ENCODE measurements around the gene PROB1. TPM values are rescaled to one million over a fixed set of nuclear protein-coding genes. Genes with fewer than 3 reads are reported as not detected.

The PROB1 gene
- total RNA-seq, 4 donors from 2014 or later, result 0.55 to 1.1 (median 0.60) TPM; not detected in 1

- TF ChIP-seq CTCF (IDR thresholded peaks at IDR 0.05) (no peak), POLR2A (IDR thresholded peaks at IDR 0.05) (no peak), POLR2AphosphoS5 (IDR thresholded peaks at IDR 0.05) (no peak), EP300 (IDR thresholded peaks at IDR 0.05; ENCODE audit: low read depth) (no peak)
- intact Hi-C loops (cut with DNase I; ENCODE audit: low total_unique reads), result no loop called here
- 82 to 87% methylated on average over 3 to 28 of the region's 28 CpGs for WGBS, 2 donors (ENCODE audit: low coverage in 1 of 2)
- Histone ChIP-seq H3K36me3 (no peaks in the 10 kb centered on the region), H3K27me3 (no peaks in the 10 kb centered on the region), H3K9me3 (no peaks in the 10 kb centered on the region), H3K4me1 (peaks cover 11 to 39% (median 32%) of the 10 kb centered on the region in 4 donors), H3K27ac (peak overlapping the region; percentile 35 to 68 (median 56)), H3K4me3 (no peak overlapping the region)
- DNase-seq, result peak; percentile 28
- in situ Hi-C loops (cut with MboI; ENCODE audit: low pct_ligation_motif_present in 1 of 4, low pct_unique_long_range_greater_than_20kb in 1 of 4, low sequenced_read_pairs in 3 of 4), result no loop called here
Observed at GRCh38 chr5:139381837-139382761, 12.8 kb downstream of the PROB1 start.

GRCh38 chr5:139379626-139380449 lies 15.1 kb downstream of the PROB1 start:
- peaks cover 9 to 31% (median 26%) of the 10 kb centered on the region in 4 donors for H3K4me1 ChIP-seq
- WGBS, 2 donors (ENCODE audit: low coverage in 1 of 2), result 91 to 100% methylated on average over 1 to 15 of the region's 15 CpGs
- TF ChIP-seq EP300 (IDR thresholded peaks at IDR 0.05; ENCODE audit: low read depth) (no peak), POLR2AphosphoS5 (IDR thresholded peaks at IDR 0.05) (no peak), CTCF (IDR thresholded peaks at IDR 0.05) (no peak), POLR2A (IDR thresholded peaks at IDR 0.05) (no peak)
- no peaks in the 10 kb centered on the region for H3K9me3 ChIP-seq
- H3K27ac ChIP-seq, result no peak overlapping the region
- intact Hi-C loops (cut with DNase I; ENCODE audit: low total_unique reads) (no loop called here), in situ Hi-C loops (cut with MboI; ENCODE audit: low pct_ligation_motif_present in 1 of 4, low pct_unique_long_range_greater_than_20kb in 1 of 4, low sequenced_read_pairs in 3 of 4) (no loop called here)
- no peak overlapping the region for H3K4me3 ChIP-seq
- no peaks in the 10 kb centered on the region for H3K36me3 ChIP-seq
- no peak for DNase-seq
- no peaks in the 10 kb centered on the region for H3K27me3 ChIP-seq

- H3K27me3 ChIP-seq, result no peaks in the 10 kb centered on the region
- in situ Hi-C loops (cut with MboI; ENCODE audit: low pct_ligation_motif_present in 1 of 4, low pct_unique_long_range_greater_than_20kb in 1 of 4, low sequenced_read_pairs in 3 of 4) (no loop called here), intact Hi-C loops (cut with DNase I; ENCODE audit: low total_unique reads) (no loop called here)
- 70 to 83% methylated on average over 2 to 13 of the region's 13 CpGs for WGBS, 2 donors (ENCODE audit: low coverage in 1 of 2)
- no peak overlapping the region for H3K27ac ChIP-seq
- H3K4me1 ChIP-seq, result peaks cover 12 to 26% (median 24%) of the 10 kb centered on the region in 4 donors
- H3K4me3 ChIP-seq, result no peak overlapping the region
- H3K9me3 ChIP-seq, result no peaks in the 10 kb centered on the region
- no peaks in the 10 kb centered on the region for H3K36me3 ChIP-seq
- peak; percentile 2 for DNase-seq
- TF ChIP-seq POLR2A (IDR thresholded peaks at IDR 0.05) (no peak), CTCF (IDR thresholded peaks at IDR 0.05) (no peak), EP300 (IDR thresholded peaks at IDR 0.05; ENCODE audit: low read depth) (no peak), POLR2AphosphoS5 (IDR thresholded peaks at IDR 0.05) (no peak)
Observed at GRCh38 chr5:139378941-139379361, 16.0 kb downstream of the PROB1 start.

Measured in transverse colon (tissue), 4 donors.